LoVo (cell line): ENCODE data around the gene FN1.

Experiments
- DNase-seq: peaks from one replicate; pipeline ENCODE4 v3.0.0-alpha.2; 2016; ENCODE audit warnings: low spot score

The FN1 gene

DNA sequence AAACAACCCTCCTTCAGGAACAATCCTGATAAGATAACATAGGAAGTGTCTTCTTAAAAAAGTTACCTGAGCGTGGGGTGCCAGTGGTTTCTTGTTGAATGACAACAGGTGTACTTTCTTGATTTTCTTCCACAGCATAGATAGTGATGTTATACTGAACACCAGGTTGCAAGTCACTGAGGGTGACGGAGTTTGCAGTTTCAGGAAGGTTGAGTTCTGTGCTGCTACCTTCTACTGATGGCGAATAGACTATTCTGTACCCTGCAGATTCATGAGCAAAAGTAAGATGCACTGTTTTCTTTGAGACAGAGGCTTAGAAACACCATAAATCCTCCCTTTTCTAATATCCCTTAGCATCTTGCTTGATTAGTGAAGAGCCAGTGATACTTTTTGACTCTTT is 28.8 kb downstream of the FN1 start:
- DNase-seq: no peak

DNA sequence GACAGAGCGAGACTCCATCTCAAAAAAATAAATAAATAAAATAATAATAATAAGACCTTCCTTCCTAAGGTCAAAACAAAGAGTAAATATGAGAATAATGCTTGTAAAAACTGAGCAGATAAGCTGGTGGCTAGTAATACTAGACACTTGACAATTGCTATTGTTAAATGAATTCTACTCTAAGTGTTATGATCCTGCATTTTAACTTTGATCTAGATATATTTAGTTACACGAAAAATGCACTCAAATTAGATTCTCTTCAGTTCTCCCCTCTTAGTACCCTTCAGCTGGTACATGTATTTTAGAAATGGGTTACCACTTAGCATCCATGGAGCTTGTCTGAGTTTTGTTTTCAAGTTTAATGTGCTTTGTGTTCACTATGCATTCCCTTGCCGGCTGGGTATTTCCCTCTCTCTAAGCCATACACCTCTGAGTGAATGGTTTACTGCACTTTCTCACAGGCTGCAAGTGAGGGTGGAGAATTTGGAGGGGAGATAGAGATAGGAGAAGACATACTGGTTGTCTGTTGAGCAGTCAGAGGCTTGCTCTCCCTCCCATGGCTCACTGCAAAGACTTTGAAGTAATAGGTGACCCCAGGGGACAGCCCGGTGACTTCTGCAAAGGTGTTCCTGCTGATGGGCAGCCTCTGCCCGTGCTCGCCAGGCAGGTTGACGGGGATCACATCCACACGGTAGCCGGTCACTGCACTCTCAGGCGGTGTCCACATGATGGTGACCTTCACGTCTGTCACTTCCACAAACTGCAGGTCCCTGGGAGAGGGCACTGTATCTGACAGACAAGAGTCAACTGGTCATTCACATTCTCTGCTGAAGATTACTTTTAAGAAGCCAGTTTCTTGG is 29.9 kb downstream of the FN1 start:
- DNase-seq: no peak

DNA sequence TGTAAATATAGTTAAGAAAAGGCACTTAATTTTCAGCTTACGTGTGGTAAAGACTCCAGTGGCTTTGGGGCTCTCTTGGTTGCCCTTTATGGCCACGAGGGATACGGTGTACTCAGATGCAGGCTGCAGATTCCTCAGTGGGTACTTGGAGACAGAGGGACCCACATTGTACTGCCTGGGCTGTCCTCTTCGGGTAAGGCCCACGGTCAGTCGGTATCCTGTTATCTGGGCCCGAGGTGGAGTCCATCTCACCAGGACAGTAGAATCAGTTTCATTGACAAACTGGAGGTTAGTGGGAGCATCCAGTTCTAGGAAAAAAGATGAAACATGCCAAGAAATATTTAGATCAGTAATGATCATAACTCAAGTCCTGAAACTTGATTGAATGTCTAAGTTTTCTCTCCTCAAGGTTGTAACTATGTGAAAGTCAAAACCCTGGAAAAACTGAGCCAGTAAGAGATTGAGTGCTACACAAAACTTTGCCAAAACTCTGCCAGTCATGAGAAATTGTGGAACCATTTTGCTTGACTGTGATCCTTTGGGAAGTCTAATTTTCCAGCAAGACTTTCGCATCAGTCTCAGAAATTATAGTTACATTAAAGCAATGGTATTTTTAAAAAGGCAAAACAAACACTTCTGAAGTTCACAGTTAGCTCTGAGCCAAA is 31.4 kb downstream of the FN1 start:
- DNase-seq: no peak

DNA sequence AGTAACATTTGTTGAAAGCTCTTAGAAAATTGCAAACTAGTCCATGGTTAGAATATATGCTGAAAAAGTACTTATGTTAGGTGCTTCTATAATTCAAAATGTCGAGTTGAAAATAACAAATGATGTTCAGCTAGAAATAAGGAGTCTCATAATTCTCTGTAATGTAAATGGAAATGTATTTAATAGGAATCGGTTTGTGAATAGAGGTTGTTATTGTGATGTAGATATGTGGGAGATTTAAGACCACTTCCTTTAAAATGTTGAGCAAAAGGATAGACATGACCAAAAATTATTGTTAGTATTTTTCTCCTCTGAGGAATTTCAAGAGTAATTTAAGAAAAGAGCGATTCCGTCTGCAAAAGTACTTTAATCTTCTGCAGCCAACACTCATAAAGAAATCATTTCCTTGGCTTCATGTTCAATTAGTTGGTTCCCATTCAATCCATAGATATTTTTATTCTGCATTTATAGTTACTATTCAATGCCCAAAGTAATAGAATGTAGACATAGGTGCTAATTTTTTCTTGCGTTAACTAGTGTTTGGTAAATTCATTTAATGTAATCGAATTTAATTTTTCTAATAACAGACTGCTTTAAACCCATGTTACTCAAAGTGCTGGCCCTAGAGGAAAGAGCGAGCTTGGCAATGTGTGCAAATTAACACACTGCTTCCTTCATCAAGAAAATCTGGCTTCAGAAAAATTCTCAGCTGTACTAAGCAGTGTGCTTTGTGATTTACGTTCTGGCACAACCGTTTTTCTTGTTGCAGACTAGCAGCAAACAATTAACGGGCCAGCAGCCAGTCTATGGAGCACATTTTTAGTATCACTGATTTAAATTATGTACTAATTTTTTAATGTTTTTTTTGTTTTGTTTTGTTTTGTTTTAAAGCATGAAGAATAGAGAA is 32.2 kb downstream of the FN1 start:
- DNase-seq: no peak

DNA sequence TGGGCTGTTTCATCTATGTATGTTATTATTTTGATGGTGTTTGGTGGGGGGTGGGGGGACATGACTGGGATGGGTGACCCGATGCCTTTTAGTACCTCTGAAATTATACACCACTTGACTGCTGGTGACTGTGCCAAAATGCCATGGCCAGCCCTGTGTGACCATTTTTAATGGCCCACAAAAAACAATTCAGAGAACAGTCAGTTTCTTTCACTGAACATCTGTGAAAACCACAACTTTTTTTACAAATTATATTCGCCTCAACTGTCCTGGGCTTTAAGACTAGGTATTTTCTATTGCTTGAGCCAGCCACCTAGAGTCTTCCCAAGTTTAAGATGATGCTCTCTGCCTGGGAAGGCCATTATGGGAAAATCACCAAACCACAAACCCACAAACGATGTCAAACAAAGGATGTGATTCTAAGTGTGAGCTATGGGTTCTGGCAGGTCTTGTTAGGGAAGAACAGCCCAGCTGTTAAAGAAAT is 33.9 kb downstream of the FN1 start:
- DNase-seq: no peak

DNA sequence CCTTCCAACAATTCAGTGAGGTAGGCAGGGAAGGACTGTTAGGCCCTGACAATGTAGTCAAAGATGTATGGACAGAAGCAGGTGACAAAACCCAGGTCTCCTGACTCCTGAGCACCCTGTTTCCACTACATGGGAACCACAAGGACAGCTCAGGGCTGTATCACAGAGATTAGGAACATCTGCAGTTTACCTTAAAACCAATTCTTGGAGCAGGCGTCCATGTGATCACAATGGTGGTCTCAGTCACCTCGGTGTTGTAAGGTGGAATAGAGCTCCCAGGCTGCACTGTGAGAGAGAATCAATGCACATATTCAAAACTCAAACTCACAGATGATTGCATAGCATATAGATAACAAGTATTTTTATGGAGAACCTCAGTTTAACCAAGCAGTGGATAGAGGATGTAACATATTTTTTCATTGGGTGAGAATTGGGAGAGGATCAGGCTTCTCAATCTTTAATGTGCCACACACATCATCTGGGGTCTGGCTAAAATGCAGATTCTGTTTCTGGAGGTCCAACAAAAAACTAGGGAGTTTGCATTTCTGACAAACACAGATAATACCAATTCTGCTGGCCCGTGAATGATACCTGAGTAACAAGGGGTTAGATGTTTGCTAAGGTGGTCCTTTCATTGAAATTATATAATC is 36.7 kb downstream of the FN1 start:
- no peak for DNase-seq

DNA sequence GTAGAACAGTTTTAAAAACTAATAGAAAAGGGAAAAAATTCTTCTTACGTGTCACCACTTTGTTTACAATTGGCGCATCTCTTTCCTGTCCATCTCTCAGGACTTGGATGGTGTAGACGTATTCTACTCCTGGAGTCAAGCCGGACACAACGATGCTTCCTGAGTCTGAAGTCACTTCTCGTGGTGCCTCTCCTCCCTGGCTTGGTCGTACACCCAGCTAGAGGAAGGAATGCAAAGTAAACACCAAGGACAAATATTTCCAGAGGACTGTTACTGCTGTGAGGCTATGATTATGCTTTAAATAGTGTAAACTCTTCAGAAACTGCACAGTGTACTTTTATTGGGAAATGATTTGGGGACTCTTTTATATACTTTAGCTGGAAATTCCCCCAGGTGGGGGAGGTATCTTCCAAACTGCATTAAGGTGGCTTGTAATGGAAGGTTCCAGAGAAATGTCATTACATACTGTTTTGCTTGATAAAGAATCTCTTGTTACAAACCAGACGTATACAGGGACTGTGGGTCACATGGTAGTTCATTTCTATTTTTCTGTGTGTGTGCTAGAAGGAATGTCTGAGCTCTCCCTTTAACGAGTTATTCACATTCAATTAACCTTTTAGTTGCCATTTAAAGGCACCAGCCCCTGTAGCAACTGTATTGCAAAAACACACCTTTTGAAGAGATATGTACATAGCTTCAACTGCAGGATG is 38.1 kb downstream of the FN1 start:
- DNase-seq: no peak

DNA sequence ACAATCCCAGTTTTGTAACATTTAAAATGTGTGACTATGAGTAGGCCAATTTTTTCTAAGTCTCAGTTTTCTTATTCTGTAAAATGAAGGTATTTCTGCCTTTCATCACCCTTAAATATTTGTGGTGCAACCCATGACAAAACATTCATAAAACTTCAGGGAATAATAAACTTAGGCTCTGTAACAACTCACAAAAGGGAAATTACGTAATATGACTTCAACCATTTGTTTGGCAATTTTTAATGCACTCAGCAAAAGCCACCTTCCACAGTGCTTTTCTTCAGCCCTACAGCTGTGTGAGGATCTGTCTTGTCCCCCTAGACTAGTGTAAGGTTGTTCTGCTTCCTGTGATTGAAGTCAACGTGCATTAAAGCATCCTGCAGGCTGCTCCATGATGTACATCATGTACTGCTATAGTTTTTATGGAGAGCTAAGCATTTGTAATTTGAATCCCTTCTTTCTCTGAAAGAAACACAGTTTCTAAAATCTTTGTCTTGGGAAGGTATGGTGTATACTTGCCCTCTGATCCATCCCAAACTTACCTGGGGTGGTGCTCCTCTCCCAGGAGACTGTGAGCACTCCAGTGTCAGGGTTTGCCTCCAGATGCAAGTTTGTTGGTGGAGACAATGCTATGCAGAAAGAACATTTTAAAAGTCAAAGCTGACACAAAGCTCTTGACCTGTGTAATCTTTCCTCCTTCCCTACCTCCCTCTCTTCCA is 39.1 kb downstream of the FN1 start:
- DNase-seq: no peak

DNA sequence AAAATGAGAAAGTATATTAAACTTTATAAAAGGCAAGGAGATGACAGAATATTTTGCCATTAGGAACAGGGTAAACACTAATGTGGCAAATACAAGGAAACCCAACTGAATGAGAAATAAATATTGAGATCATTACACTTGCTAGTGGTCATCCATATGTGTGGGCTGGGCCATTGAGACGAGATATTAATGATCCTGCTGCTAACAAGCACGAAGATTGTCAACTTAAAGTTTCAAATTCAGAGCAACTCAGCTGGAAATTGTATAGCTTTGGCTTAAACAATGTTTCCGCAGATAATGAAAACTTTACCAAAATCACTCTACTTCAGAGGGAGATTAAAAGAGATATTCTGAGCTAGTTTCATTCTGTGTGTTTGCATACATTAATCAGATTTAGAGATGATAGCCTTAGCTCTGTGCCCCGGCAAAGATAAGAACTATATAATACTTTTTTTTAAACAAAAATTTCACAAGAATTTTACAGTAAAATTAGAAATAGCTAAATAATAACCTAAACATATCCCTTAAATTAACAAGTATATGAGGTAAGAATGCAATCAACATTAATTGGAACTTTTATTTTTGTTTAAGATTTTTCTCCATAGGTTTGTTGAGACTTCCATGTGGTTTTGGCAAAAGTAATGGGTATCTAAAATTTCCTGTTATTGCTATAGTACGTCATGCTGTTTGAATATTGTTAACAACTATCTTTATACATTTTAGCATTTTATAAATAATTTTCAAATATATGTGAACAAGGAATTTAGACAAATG is 40.0 kb downstream of the FN1 start:
- no peak for DNase-seq

DNA sequence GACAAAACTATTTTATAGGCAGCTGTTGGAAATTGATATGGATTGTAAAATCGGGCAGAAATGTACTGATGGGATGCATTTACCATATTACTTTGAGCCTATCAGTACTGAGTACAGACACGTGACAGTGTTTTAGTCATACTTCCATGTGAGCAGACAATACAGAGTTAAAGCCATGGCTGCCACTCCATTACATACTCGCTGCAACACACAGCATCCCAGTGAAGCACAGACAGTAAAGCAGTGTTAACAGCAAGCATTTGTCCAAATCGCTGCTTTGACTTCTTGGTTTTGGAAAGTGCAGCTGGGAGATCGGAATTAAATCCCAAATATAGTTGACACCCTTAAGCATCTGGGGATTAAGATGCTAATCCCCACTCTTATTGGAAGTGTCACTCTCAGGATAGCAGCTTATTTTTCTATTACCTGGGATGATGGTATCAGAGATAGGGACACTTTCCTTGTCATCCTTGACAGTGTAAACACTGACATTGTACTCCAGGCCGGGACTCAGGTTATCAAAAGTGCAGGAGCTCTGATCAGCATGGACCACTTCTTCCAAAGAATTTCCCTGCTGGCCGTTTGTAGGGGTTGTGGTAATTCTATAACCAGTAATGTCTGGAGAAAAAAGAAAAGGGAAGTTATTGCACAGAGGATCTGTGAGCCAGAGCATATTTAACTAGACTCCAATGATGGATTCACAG is 41.6 kb downstream of the FN1 start:
- no peak for DNase-seq

DNA sequence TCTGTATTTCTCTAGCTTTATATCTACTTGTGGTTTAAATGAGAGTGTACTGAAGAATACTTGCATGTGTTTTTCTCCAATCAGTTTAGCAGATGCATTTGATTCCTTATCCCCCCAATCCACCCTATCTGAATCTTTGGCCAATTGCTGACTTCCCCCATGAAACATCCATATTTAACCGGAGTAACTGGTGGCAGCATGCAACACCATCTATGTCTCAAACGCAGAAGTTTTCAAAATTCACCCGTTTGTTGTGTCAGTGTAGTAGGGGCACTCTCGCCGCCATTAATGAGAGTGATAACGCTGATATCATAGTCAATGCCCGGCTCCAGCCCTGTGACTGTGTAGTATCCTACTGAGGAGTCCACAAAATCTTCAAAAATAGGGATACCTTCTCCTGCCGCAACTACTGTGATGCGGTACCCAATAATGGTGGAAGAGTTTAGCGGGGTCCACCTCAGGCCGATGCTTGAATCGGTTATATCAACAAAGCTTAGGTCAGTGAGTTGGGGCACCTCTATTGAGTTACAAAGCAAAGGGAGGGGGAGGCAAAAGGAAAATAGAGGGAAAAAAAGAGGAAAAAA is 43.1 kb downstream of the FN1 start:
- no peak for DNase-seq

DNA sequence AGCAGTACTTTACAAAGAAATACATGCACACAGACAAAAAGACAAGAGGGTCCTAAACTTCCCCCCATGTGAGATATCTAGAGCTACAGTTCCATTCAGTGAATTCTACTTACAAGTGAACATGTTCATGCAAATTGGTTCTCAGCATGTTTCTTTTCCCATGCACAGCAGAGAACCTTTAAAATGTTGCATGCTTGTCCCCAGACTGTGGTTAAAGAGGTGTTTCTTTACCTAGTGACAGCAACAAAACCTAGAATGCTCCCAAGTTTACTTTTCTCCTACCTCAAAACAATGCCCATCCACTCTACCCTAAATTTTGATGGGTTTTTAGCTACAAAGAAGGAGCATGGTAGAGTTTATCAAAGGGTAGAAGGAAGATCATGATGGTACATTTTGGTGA is 43.7 kb downstream of the FN1 start:
- DNase-seq: no peak

DNA sequence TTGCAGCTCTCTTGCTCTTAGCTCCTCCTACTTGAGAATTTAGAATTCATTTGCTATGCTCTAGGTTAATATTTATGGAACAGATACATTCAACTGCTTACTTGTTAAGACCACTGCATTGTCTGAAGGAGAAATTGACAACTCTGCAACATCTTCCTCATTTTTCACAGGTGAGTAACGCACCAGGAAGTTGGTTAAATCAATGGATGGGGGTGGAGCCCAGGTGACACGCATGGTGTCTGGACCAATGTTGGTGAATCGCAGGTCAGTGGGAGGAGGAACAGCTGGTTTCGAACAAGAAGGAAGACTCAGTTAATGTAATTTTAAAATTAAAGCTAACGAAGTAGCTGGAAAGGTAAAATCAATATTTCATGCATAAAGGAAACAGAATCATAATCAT is 44.3 kb downstream of the FN1 start:
- DNase-seq: no peak

DNA sequence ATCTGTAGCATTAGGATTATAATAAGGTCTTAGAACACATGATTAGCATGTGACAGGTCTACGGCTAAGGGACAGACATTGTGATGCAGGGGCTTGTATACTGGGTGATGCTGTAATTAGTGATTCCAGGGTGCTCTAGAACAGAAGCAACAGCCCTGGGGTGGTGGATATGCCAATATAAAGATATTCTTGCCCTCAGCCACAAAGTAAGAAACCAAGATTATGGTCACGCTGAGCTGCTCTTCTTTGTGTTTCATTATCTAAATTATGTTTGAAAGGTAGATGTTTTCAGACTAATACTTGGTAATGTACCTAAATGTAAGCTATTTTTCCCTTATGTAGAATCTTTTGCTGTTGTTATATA is 45.3 kb downstream of the FN1 start:
- DNase-seq: no peak

DNA sequence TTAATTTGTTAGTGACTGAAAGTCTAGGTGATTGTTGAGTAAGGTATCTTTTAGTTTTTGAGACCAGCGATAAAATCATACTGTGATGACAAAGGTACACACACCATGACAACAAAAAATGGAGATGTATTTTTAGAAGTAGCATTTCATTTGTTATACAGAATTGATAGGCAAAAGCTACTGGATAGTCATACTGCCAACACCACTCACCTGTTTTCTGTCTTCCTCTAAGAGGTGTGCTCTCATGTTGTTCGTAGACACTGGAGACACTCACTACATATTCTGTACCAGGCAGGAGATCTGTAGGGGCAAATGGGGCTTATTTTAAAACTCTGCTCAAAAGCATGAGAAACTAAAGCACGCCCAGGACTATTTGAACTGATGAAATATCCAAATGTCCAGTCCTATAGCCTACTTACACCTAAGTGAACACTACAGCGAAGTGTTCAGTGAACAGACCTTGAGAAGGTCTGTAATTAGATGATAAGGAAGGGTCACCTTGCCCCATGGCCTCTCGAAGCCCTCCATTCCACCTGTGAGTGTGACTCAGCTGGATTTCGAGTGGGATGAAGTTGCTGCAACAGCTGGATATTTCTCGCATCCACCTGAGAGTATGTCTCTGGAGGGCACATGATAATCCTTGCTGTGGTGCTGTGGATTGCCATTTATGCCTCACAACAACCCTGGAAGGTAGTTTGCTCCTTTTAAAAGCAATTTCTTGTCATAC is 47.7 kb downstream of the FN1 start:
- no peak for DNase-seq

DNA sequence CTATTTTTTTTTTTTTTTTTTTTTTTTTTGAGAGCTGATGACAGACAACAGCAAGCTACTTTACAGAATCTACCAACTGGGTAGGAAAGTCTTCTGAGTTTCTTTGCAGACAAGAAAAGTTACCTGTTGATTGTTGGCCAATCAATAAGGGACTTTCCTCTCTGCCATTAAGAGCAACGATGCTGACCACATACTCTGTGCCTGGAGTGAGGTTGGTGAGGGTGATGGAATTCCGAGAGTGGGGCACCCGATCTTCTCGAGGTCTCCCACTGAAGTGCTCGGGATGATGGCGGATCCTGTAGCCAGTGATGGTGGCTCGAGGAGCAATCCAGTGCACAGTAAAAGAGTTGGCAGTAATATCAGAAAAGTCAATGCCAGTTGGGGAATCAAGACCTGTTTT is 49.3 kb downstream of the FN1 start:
- no peak for DNase-seq

DNA sequence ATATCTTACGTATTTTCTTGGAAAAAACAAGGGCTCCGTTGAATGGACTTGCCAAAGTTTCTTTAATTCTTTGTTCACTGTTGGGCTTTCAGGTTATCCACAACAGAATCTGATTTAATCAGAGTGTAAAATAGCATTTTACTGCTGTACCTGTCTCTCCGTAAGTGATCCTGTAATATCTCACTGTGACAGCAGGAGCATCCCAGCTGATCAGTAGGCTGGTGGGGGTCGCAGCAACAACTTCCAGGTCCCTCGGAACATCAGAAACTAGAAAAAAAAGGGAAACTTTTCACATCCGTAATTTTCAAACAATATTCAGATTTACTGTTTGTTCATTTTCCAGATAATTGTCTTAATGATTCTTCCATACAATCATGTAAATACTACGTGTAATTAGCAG is 51.2 kb downstream of the FN1 start:
- no peak for DNase-seq

DNA sequence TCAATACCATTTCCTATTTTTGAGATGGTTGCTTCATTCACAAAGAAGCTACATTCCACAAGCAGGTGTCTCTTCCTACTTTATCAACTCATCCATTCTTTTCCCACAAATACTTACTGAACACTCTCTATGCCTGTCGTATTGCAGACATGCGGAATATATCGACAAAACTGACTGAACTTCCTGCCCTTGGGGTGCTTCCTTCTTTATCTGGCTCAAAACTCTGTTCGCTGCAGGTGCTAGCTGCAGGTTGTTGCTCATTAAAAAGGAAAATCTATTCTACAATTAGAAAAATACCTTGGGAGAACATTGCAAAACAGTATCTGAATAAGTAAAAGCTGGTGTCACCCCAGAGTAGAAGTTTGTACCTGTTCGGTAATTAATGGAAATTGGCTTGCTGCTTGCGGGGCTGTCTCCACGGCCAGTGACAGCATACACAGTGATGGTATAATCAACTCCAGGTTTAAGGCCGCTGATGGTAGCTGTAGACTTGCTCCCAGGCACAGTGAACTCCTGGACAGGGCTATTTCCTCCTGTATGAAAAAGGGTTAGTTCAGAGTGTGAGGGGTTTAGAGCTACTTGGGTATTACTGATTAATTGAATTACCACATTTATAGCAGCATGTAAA is 52.1 kb downstream of the FN1 start:
- DNase-seq: no peak
